Measurements from ENCODE around the gene DENND11.
"Not testable (repeated sequence)": the region's sequence is repeated elsewhere in the genome, so short reads cannot be mapped to it uniquely, and the experiment has no call there.

The DENND11 gene

DNA sequence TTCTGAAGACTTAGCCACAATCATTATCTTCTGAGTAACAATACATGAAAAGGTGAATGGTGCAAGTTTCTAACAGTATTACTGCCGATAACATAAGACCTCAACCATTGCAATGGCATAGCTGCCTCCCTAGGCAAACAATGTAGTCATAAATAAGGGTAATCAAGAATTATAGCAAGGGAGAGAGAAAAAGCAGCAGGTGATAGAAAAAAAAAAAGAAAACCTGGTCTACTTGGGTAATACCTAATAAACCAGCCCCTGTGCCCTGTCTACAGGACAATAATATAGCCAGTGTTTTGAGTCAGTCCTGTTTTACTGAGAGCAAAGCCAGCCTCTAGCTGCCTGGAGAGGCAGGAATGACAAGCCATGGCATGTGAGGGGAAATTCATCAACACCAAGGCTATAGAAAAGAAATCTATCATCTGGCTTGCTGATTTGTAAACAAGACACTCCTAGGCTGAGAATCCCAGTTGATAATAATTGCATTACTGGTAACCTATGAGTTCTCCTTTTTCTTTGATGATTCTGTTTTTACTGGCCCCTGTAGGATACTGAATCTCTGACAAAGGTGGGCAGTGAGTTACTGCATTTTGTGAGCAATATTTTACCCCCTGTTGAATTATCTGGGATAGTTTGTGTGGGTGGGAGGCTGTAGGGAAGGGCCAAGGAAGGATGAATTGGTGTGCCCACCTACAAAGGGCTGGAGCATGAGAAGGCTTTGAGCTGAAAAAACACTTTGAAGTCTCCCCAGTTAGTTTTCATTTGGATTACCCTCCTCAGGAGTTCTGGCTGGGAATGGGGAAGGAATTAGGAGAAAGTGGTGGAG is 4.5 kb upstream of the DENND11 start:
- no peak for DNase-seq

DNA sequence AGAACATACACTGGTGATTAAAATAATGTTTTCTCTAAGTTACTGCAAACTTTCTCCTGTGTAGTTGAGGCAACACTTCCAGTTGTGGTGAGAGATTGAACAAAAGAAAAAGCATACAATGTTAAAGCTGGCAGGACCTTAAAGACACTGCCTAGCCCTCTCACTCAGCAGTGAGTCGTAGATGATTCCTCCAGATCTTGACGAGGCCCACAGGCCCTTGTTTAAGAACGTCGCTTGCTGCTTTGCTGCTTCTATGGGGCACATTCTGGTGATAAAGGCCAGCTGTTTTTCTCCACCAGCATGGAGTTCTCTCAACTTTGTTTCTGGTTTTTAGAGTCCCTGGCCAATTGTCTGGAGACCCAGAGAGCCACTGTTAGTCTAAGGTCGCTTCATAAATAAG is 2.8 kb upstream of the DENND11 start:
- DNase-seq = no peak

DNA sequence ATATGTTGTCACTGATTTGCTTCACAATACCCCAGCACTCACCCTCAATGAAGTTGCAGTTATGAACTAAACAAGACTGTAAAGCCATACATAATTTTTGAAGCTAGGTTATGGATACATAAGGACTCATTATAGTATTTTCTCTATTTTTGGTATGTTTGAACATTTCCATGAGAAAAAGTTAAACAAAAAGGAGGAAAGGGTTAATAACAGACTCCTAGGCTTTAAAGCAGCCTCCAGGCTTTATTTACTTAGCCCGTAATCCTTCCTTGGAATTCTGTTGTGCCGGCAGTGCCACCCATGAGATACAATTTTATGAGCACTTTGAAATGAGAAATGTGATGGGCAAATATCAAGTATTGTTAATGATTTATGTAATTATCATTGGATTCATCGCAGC is 2.1 kb upstream of the DENND11 start:
- DNase-seq = no peak

DNA sequence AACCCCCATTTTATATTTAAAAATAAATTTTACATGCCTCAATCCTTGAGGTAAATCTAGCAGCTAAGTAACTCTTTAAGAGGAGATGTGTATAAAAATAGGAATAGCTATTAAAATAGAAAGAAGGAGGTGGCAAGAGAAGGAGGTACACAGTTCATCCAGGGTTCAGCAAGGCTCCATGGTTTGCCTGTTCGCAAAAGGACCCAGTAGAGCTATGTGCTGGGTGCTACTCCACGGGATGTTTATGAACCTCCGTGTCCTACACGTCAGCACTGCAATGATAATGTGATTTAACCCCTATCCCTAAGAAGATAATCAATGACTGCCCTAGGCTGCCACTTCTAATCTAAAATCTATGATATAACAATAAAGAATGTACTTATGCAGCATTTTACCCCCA is 926 bp upstream of the DENND11 start:
- DNase-seq = no peak

DNA sequence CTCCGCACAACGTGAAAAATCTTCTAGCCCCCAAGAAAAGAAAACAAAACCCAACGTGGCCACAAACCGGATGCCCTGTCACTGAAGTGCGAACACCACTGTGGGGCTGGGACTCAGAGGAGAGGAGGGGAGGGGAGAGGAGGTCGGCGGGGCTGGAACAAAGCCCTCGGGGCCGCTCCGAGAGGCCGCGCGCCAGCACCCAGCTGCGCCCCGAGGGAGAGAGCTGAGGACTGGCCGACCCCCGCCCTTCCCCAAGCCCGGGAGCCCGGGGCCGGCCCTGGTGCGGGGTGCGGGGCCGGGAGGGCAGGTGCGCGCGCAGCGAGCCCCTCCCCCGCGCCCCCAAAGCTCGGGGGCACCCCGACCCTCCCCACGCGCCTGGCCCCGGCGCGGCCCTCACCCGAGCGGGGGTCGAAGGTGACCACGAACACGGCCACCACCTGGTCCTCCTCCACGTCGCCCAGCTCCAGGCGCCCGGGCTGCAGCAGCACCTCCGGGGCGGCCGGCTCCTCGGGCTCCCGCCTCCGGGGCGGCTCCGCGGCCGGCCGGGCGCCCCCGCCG is 398 bp downstream of the DENND11 start:
- DNase-seq = no peak

DNA sequence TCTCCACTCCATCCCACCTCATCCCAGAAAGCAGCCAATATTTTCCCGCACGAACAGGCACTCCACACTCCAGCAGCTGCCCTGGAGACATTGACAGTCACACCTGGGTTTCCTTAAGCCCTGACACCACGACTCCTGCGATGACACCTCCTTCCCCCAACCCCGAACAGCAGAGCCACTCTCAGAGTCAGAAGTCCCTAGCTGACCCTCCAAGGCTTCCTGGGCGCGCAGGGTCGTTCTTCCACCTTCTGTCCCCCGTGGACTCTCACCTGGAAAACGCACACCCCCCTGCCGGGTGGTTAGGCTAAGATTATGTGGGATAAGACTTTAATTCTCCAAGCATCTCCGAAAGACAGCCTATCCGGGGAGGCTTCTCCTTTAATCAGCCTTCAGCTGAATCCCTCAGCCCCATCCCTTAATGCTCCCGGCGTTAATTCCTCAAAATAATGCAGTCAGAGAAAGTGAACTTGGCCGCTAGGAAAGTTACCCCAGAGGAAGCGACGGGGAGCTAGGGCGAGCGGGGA is 1.1 kb downstream of the DENND11 start:
- no peak for DNase-seq

DNA sequence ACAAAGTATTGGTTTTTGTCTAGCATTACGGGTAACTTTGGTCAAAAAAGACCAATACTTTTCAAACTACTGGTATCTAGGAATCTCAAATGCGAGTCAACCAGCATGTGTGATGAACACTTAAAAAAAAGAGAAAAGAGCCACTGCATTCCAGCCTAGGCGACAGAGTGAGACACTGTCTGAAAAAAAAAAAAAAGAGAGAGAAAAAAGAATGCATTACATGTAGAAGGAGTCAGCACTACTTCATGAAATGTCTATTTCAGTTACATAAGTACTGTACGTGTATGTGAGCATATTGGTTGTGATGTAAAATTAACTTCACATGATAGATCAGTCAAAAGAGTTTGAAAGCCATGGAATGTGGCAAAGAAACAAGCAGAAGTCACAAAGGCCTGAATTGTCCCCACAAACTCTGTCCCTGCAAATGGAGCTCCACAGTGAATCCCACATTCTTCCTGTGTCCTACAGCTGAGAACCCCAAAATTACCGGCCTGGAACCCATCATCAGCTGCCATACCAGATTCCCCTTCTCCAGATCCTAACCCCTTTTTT is 1.6 kb downstream of the DENND11 start:
- no peak for DNase-seq

DNA sequence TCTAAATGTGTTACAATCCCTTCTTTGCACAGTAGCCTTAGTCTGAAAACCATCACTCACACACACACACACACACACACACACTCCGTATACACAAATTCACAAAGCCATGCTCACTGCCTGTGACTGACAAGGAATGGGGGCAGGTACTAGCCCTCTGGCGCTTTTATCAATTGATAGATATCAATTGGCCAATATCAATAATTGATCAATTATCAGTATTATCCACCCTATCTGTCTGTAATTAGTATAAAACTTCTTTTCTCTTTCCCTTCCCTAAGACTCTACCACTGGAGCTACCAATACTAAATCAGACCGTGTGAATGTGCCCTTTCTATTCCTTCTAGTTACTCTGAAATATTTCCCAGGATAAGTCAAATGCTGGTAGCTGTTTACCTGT is 2.1 kb downstream of the DENND11 start:
- DNase-seq = no peak

DNA sequence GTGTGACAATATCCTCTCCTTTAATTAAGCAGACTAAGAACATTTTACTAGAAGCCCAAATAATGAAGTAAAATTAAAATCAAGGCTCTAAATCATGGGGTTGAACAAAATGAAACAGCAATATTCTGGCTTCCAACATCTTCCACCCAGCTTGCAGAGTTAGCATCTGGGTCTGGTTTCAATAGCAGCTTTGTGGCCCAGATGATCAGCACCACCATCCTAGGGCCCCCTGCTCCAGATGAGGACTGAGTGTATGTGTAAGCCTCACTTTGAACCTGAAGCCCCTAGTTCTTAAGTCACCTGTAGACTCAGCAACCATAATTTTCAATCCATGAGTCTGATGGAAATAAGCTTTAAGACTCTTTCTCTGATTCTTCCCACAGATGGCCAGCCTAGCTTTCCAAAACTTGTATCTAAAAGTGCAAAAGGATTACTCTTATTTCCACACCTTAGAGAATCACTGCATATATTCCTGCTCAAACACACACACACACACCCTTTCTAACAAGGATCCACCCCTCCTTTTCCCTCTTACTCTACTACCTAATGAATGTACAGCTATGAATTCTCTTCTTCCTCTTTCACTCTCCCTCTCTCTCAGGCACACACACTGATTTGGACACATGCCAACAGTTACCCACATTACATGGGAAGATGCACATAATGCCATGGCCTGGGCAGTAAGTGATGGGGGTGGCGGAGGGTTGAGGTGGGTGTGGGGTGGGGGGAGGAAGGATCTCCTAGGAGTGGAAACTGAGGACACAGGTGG is 3.5 kb downstream of the DENND11 start:
- no peak for DNase-seq

DNA sequence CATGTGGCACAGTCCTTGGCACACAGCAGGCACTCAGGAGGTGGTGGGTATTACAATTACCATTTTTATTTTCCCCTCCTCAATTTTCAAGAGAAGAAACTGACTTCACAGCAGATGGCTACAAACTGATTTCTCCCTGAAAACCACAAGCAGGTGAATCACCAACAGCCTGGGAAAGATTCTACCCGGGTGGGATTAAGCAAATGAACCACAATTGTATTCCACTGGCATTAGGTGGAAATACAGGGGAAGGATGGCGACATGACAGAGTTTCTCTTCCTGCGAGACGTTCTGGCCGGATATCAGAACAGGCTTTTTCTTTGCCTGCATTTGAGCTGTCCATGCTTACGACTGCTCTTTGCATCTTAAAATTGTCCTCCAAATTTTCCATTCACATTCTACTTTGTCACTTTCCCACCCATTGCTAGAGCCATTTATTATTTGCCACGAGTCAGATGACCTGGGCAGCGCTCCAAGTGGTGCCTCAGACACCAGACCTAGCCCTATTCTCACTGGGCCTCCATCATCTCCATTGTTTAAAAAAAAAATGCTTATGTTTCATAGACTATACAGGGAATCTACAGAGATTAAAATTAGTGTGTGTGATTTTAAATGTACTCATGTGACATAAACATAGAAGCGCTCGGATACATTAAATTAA is 4.6 kb downstream of the DENND11 start:
- no peak for DNase-seq

DNA sequence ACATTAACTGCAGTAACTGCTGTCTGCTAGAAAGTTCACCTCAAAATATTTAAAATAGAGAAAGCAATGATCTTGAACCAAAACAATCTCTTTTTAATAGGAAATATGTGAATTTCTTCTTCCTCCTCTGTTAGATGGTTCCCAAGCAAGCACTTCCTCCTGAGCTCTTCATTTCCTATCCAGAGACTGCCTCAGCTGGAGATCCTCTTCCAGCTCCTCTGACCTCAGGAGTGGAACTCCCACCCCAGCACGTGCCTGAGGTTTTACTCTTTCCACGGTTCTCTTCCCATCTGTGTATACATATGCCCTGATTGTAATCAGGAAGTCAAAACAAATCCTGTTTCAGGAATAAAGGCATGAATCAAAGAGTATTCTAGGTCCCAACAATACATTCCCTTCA is 5.6 kb downstream of the DENND11 start:
- DNase-seq = no peak

DNA sequence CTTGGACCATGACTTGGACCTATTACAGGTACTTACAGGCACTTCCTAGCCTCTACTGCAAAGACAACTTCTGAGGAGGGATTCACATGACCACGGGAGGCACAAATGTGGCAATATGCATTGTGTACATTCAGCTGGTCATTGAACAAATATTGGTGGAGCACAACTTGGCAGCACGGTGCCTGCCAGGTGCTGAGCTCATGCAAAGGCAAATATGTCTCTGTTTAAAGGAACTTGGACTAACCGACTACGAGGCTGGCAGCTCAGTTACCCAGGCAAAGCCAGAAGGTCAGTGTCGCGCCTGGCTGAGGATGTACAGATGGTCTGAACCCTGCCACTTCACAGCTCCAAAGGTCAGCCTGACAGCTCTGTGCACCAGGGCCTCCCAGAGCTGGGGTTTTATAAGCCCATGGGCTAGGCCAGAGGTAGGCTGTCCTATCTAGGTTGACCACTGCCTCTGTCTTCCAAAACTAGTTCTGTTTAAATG is 6.1 kb downstream of the DENND11 start:
- no peak for DNase-seq

DNA sequence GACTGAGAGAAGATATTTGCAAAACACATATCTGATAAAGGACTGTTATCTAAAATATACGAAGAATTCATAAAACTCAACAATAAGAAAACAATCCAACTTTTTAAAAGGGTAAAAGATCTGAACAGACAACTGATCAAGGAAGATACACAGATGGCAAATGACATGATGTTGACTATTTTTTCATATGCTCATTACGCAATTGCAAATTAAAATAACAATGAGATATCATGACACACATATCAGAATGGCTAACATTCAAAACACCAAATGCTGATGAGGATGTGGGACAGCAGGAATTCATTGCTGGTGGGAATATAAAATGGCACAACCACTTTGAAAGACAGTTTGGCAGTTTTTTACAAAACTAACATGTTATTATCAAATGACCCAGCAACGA is 8.9 kb downstream of the DENND11 start:
- no peak for DNase-seq

DNA sequence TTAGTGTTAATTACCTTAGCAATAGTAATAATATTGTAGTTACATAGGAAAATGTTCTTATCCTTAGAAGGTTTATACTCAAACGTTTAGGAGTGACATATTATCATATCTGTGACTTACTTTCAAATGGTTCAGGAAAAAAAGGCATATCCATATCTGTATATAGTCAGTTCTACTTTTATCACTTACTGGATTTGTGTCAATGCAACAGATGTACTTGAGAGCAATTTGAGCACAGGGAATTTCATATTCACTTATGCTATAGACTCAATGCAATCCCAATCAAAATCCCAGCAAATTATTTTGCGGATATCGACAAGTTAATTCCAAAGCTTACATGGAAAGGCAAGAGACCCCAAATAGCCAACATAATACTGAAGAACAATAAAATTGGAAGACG is 10.0 kb downstream of the DENND11 start:
- no peak for DNase-seq

DNA sequence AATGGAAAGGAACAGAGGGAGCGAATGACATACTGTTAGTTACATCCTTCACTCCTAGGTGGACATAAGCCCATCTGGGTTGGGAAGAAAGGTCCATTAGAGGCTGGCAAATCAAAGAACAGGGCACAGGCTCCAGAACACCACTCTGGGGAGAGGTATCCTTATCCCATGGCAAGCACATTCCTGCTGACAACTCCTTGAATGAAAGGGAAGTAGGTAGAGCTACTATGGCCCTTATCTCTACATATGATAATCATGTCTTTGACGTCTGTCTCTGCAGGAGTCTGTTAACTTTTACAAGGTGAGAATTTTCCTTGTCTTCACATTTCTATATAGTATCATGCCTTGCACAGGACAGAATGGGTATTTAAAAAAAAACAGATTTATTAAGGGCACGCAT is 10.4 kb downstream of the DENND11 start:
- DNase-seq = no peak

DNA sequence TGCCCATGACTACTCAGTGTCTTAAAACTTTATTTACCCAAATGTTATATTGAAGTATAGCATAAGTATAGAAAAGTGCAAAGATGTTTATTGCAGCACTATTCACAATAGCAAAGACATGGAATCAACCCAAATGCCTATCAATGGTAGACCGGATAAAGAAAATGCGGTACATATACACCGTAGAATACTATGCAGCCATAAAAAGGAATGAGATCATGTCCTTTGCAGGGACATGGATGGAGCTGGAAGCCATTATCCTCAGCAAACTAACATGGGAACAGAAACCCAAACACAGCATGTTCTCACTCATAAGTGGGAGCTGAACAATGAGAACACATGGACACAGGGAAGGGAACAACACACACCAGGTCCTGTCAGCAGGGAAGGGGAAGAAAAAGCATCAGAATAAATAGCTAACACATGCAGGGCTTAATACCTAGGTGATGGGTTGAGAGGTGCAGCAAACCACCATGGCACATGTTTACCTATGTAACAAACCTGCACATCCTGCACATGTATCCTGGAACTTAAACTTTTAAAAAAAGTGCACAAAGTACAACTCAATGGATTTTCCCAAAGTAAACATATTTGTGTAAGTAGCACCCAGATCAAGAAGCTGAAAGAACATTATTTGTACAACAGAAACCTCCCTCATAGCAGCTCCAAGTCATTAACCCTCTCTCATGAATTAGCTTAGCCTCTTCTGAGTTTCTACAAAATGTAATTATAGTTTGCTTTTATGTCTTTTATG is 12.7 kb downstream of the DENND11 start:
- DNase-seq = not testable (repeated sequence)

DNA sequence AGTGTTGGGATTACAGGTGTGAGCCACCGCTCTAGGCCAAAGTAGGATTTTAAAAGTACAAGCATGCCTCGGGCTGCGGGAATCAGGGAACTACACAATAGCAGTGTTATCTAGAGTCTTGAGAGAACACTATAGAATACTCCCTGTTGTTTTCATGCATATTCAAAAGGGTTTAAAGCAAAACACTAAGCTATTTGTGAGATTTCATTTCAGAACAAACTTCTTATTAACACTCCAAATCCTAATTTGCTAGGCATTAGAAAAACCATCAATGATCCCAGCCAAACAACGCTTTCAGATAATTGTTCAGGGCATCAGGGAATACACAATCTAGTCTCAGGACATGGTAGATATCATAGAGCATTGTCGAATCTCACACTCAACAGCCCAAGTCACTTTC is 13.9 kb downstream of the DENND11 start:
- no peak for DNase-seq

DNA sequence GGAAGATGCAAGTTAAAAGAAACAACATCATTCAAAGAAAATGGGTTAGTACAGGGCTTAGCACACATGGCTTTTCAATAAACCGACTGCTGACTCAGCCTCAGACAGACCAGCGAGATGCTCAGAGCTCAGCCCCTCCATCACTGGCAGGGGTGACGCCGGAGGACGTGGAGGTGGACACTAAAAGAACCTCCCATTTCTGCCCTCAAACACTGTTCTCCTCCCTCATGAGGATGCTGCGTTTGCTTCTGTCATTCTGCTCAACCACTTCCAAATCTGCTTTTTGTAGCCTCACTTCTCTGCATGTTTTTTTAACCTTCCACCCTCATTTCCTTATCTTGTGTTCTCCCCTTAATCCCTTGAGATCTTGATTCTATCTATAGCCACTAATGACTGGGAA is 15.3 kb downstream of the DENND11 start:
- DNase-seq = no peak

DNA sequence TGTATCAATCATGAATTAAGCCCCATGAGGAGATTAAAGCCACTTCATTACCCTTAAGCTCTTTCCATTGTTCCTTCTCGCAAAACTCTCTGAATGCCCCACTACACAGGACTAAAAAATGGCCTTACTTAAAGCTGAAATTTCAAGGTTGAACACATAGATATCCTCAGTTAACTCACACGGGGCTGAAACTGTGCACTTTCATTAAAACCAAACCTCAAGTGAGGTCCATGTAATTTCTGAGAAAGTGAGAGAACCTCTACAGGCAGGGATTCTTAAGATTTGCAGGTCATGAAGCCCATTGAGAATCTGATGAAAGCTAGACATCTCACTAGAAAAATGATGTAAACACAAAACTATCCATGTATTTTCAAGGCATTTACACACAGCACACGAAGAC is 15.9 kb downstream of the DENND11 start:
- no peak for DNase-seq

DNA sequence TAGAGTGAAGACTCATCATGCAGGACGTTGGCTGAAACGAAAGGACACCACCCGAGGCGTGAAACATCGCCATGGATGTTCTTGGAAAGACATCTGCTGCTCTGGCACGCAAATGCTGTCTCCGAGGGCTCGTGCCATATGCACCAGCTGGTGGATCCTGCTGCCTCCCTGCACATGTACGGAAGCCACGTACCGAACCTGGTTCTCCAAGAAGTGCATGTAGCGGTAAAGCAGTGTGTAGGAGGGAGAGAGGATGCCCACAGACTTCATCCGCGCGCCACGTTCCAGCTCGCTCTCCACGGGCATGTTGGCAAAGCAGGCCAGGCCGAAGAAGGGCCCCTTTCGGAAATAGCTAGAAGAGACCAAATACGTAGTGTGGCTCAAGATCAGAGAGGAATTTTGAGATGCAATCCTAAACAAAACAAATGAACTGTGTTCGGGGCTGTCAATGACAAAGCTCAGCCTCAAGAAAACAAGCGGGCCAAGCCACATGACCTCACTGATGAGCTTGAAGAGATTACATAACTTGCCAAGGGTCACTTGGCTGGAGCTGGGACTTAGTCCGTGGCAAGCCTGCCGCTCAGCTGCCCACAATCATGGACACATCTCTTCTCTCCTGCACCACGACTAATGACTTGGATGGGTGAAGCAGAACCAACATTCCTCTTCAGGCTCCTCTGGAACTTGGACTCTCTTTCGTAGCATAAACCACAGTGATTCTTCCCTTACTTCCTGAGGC is 16.5 kb downstream of the DENND11 start:
- DNase-seq = no peak

DNA sequence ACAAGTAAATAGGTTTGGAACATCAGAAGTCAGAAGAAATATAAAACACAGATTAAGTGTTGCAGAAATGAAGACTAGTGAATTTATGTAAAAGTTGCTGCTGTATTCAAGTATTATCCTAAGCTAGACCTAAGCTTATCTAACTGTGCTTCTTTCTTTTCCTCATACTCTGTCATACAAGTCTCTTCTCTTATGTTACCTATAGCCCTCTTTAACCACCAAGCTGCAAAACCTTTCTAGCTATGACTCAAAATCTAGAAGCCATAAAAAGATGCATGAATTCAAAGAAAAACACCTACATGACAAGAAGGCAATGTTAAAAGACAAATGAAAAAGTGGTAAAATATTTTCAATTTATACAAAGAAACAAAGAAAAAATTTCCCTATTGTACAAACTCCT is 23.0 kb downstream of the DENND11 start:
- DNase-seq = no peak
